ENCODE measurements around the gene ALG9.

Gene ALG9

DNA sequence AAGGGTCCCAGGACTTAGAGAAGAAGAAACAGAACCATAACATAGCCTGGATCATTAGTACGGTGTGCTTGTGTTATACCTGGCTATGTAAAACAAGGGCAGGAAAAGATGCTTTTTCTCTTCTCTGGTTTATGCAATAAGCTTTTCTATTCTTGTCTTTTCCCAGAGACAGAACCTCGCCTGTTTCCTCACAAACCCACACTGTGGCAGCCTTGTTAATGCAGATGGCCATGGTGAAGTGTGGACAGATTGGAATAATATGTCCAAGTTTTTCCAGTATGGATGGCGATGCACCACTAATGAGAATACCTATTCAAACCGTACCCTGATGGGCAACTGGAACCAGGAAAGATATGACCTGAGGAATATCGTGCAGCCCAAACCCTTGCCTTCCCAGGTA, 10.8 kb upstream of the ALG9 start:
- no peak for ATAC-seq

GRCh38 chr11:111879637-111879960, 8.2 kb upstream of the ALG9 start:
- ATAC-seq: no peak

- peak; percentile 90 for ATAC-seq
These were observed 7.7 kb upstream of the ALG9 start, which contains the start of the genes CFAP68 and FDXACB1 for GRCh38 chr11:111878849-111879636. TSS of gene CFAP68 (plus strand) at chr11:111879541. CDS start at chr11:111879561, 20 bp downstream. TSS of gene FDXACB1 (minus strand) at chr11:111879165. CDS start at chr11:111879132, 33 bp downstream.

DNA sequence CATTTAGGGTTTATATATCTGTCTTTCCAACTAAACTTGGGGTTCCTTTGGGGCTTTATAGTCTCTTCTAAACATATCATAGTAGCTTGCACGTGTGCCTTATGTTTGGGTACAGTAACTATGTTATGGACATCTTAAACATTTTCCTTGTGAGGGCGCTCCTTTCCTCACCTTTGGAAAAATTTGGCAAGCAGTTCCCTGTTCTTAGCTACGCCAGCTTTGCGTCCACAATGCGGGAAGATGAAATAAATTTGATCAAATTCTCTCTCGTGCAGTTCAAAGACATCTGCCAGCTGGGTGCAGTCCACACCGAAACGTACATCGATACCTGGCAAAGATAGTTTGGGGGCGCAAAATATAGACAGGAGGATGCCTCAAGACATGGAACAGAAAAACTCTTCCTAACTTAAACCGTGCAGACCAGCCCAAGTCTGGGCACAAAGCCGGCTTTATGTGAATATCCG, 7.0 kb upstream of the ALG9 start:
- ATAC-seq: peak in 1 of 2 donors; percentile 2

DNA sequence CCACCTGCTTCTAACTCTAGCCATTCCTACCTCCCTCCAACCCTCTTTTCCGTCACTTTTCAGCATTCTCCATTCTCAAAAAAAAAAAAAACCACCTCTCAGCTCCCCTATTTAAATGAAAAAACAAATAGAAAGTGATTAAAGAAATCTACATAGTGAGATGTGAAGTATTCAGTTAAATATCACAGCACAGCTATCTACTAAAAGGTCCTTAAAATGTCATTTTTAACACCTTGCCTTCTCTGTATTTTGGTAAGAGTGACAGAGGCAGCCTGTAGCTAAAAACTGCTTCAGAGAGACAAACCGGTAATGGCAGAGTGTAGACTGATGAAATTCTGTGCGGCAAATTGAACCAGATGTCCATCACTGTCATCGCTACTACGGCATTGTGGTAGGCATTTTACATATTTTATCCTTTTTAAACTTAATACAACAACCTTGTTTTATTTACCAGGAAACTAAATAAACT, 346 bp upstream of the ALG9 start:
- no peak for ATAC-seq

GRCh38 chr11:111870522-111870885, 877 bp downstream of the ALG9 start:
- no peak for ATAC-seq

GRCh38 chr11:111870113-111870512, 1.3 kb downstream of the ALG9 start:
- ATAC-seq: no peak

DNA sequence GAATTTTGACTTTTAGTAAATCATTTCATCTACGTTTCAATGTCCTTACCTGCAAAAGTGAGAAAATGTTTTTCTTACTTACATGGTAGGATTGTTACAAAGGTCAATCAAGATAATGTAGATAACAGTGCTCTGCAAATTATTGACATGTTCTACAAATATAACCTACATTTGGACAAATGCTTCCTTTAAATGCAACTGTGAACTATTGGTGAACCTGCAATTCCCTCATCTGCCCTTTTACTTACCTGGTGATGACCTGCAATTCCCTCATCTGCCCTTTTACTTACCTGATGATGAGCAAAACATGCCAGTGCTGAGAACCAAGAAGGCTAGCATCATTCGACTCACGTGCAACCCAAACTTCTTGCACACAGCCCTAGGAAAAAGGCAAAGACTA, 11.1 kb downstream of the ALG9 start:
- ATAC-seq: no peak

DNA sequence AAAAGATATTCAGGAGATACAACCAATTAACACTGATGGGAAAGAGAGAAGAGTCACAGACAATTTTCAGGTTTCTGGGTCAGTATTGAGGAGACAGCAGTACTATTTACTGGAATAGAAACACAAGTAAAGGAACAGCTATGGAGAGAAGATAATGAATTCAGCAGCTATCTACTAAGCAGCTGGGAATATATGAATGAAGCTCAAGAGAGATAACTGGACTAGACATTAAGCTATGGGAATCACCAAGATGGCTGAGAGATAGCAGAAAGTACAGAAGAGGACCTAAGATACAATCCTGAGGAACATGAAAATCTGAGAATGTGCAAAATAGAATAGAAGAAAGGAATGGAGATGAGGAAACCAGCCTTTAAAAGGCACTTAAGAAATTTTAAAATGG, 15.9 kb downstream of the ALG9 start:
- ATAC-seq: no peak

DNA sequence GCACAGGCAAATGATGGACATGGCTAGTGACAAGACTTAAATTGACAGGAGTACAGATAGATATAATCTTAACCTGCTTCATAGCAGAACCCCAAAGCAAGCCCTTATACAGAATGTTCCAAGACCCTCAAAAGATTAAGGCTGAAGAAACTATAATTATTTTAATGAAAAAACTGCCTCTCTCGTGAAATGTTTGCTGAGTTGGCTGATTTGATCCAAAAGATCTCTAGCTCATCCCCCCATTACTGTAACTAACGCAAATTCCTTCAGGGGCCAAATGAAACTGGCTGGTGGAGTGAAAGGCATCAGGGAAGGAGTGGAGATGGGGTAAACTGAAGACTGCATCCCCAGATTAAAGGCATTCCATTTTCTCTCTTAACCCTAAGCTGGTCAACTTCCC, 19.3 kb downstream of the ALG9 start:
- no peak for ATAC-seq

DNA sequence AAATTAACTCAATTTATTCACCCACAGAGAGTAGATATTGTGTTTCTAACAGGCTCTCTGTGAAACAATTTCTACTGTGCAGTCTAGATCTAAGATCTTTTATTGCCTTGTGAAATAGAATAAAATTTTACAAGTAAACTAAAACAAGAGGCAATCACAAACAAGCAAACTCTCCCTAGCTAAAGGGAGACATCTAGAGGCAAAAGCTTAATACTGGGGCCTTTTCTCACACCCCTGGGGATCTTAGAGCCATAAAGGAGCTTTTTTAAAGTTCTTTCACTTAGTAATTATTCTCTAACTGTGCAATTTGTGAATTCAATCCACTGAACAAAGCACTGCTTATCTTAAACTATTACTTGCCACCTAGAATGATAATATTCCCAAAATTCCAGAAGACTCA, 19.7 kb downstream of the ALG9 start:
- ATAC-seq: no peak

GRCh38 chr11:111851067-111851466, 20.3 kb downstream of the ALG9 start:
- ATAC-seq: no peak

GRCh38 chr11:111849631-111850030, 21.8 kb downstream of the ALG9 start:
- ATAC-seq: no peak

DNA sequence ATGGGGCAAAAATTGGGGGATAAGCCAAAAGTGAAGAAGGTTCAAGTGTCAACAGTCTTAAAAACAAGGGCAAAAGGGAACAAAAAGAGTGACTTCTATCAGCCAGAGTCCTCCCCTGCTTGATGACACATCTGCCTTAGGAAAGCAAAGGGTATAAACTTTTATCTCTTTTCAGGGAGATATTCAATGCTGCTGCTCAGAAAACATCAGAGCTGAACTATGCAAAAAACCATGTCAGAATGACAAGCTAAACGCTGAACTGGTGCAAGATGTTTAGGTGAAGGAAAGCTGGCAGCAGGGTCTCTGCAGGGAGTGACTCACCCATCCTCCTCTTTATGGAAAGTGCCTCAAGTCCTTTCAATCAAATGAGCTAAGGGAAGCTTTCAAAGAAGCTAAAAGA, 24.7 kb downstream of the ALG9 start:
- ATAC-seq: no peak

- no peak for ATAC-seq
These were observed 25.3 kb downstream of the ALG9 start for GRCh38 chr11:111846063-111846462.

GRCh38 chr11:111845276-111846028, 25.9 kb downstream of the ALG9 start:
- no peak for ATAC-seq

DNA sequence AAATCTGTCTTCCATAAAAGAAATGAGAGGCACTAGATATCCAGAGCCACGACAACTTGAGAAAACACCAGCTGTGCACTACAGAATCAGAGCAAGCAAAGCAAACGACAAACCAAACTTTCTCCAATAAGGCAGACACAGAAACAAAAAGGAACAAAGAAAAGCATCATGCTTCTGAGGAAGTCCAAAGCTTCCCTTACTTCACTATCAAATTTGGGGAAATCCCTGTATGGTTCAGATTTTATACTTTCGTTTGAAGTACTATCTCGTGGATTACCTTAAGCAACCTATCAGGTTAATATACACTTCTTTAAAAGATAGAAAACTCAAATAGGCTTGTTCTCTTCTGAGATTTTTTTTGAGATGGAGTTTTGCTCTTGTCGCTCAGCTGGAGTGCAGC, 27.7 kb downstream of the ALG9 start:
- ATAC-seq: no peak

DNA sequence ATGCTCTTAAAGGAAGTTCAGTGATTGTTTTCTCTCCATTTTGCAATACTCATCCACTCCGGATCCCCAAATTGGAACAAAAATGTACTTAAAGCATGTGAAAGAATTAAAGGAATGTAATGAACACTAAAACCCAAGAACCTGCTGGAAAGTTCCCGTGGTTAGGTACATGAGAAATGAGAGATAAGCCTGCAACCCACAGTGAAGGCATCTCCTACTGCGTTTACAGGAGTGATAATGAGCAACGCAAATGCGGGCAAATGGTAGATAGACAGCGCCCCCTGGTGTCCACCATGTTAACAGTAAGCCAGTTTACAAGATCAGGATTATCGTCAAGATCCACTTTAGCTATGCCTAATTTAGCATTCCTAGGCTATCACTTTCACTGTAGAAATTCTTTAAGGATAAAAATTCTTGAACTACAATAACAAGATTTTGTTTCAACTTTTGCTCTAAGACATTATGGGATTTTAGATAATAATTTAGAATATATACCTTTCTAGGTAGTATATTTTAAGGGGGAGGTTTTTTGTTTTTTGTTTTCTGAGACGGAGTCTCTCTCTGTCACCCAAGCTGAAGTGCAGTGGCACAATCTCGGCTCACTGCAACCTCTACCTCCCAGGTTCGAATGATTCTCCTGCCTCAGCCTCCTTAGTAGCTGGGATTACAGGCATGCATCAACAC, 29.9 kb downstream of the ALG9 start:
- peak; percentile 82 to 89 for ATAC-seq

DNA sequence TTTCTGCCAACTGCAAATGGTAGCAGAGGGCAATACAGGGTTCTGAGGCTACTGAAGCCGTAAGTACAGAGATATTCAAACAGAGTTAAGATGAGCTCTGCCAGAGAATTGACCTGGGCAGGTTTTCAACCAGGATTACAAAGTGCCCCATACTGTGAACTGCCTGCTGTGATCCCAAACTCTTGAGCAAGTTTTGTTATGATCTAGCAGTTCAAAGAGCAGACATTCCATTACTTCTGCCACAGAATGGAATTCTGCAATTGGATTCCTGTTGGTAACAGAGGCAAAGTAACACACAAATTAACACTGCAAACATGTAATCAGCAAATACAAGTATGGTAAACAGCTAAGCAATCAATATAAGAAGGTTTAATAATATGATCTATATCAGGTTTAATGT, 31.2 kb downstream of the ALG9 start:
- no peak for ATAC-seq

GRCh38 chr11:111838054-111838453, 33.3 kb downstream of the ALG9 start:
- ATAC-seq: no peak

- no peak for ATAC-seq
These were observed 34.0 kb downstream of the ALG9 start for GRCh38 chr11:111837366-111837891.

GRCh38 chr11:111836721-111837120, 34.7 kb downstream of the ALG9 start:
- no peak for ATAC-seq

DNA sequence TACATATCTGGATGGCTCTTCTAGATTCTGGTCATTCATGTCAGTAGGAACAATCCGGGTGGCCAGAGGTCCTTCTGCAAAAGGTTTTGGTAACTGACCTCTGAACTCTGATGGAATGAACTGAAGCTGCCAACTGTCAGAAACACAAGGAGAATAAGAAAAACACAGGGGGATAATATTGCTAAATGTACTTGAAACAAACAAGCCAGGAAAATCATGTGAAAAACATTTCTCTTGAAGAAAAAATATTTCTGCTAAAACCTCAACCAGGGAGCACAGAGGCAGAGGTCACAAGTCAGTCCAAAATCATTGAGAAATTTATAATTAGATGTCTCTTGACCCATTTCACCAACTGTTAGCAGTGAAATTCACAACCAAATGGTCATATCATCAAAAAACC, 35.2 kb downstream of the ALG9 start:
- ATAC-seq: no peak

All from activated CD4-positive, CD25-positive, alpha-beta regulatory T cell treated with anti-CD3 and anti-CD28 coated beads, Interleukin-2, amount 50 U/mL, for 24 hours (primary cell).